ENCODE results near the gene CLCN2. TPM values are rescaled to one million over a fixed set of nuclear protein-coding genes. Genes with fewer than 3 reads are reported as not detected.

The CLCN2 gene
- polyA plus RNA-seq, 1 donor from 2014 or later = 13.4 TPM

- Histone ChIP-seq H3K36me3 (ENCODE audit: insufficient read depth, low read length) (no peaks in the 10 kb centered on the region), H3K79me2 (replicated peaks; ENCODE audit: insufficient read depth, low read length) (no peaks in the 10 kb centered on the region), H3K27ac (ENCODE audit: low read length) (no peak overlapping the region), H4K20me1 (ENCODE audit: insufficient read depth) (no peaks in the 10 kb centered on the region), H3K9ac (ENCODE audit: low read length) (no peak overlapping the region), H3K27me3 (ENCODE audit: insufficient read depth, low read depth, low read length) (no peaks in the 10 kb centered on the region), H2AFZ (ENCODE audit: low read depth, low read length) (no peak overlapping the region), H3K4me2 (ENCODE audit: low read length) (no peak overlapping the region), H3K9me3 (ENCODE audit: low read length) (no peaks in the 10 kb centered on the region), H3K9me2 (ENCODE audit: insufficient read depth, low read length) (no peaks in the 10 kb centered on the region), H3F3A (ENCODE audit: insufficient read depth, low read length, poor library complexity, severe bottlenecking) (no peaks in the 10 kb centered on the region), H3K4me3 (ENCODE audit: low read length) (no peak overlapping the region)
- TF ChIP-seq RAD21 (conservative IDR thresholded peaks at IDR 0.05) (no peak), MXI1 (conservative IDR thresholded peaks at IDR 0.05; ENCODE audit: poor library complexity, severe bottlenecking) (no peak), CTCF (IDR thresholded peaks at IDR 0.05; ENCODE audit: poor library complexity, severe bottlenecking) (no peak), EZH2 (IDR thresholded peaks at IDR 0.05; ENCODE audit: borderline replicate concordance, insufficient read depth, low read length, poor library complexity, severe bottlenecking) (no peak), EP300 (conservative IDR thresholded peaks at IDR 0.05; ENCODE audit: poor library complexity, severe bottlenecking) (no peak), POLR2AphosphoS5 (IDR thresholded peaks at IDR 0.05) (no peak), SMC3 (conservative IDR thresholded peaks at IDR 0.05; ENCODE audit: poor library complexity) (no peak), TAF1 (IDR thresholded peaks at IDR 0.05; ENCODE audit: low read depth) (no peak), REST (IDR thresholded peaks at IDR 0.05; ENCODE audit: borderline replicate concordance) (no peak)
Observed at GRCh38 chr3:184347321-184348056, 13.9 kb downstream of the CLCN2 start.

GRCh38 chr3:184346480-184347190 lies 14.8 kb downstream of the CLCN2 start:
- TF ChIP-seq EZH2 (IDR thresholded peaks at IDR 0.05; ENCODE audit: borderline replicate concordance, insufficient read depth, low read length, poor library complexity, severe bottlenecking) (no peak), TAF1 (IDR thresholded peaks at IDR 0.05; ENCODE audit: low read depth) (no peak), POLR2AphosphoS5 (IDR thresholded peaks at IDR 0.05) (no peak), REST (IDR thresholded peaks at IDR 0.05; ENCODE audit: borderline replicate concordance) (no peak), RAD21 (conservative IDR thresholded peaks at IDR 0.05) (no peak), MXI1 (conservative IDR thresholded peaks at IDR 0.05; ENCODE audit: poor library complexity, severe bottlenecking) (no peak), EP300 (conservative IDR thresholded peaks at IDR 0.05; ENCODE audit: poor library complexity, severe bottlenecking) (no peak), CTCF (IDR thresholded peaks at IDR 0.05; ENCODE audit: poor library complexity, severe bottlenecking) (no peak), SMC3 (conservative IDR thresholded peaks at IDR 0.05; ENCODE audit: poor library complexity) (no peak)
- Histone ChIP-seq H3K9ac (ENCODE audit: low read length) (no peak overlapping the region), H3K36me3 (ENCODE audit: insufficient read depth, low read length) (no peaks in the 10 kb centered on the region), H4K20me1 (ENCODE audit: insufficient read depth) (no peaks in the 10 kb centered on the region), H3K27me3 (ENCODE audit: insufficient read depth, low read depth, low read length) (no peaks in the 10 kb centered on the region), H2AFZ (ENCODE audit: low read depth, low read length) (no peak overlapping the region), H3K4me2 (ENCODE audit: low read length) (no peak overlapping the region), H3K9me2 (ENCODE audit: insufficient read depth, low read length) (no peaks in the 10 kb centered on the region), H3K79me2 (replicated peaks; ENCODE audit: insufficient read depth, low read length) (no peaks in the 10 kb centered on the region), H3K4me3 (ENCODE audit: low read length) (no peak overlapping the region), H3K9me3 (ENCODE audit: low read length) (no peaks in the 10 kb centered on the region), H3F3A (ENCODE audit: insufficient read depth, low read length, poor library complexity, severe bottlenecking) (no peaks in the 10 kb centered on the region), H3K27ac (ENCODE audit: low read length) (no peak overlapping the region)
